GM23338 (cell line): Measurements from ENCODE around the gene MPDU1. TPM values are rescaled to one million over a fixed set of nuclear protein-coding genes. Genes with fewer than 3 reads are reported as not detected.

ENCODE experiments used
- ATAC-seq: fragments of 200-7000 bp; cut with Tn5 transposase; 3 replicates; pipeline ENCODE4 v1.9.1; 2020
- DNase-seq: peaks from one replicate; pipeline ENCODE4 v3.0.0-alpha.2; 2015; ENCODE audit warnings: low spot score
- H2AFZ ChIP-seq: fragments of 200-600 bp; sonication (generic); 2 replicates; pipeline ENCODE4 v1.8.0; 2016; ENCODE audit warnings: antibody characterized with exemption, mild to moderate bottlenecking, moderate library complexity
- H3F3A ChIP-seq: fragments of 200-600 bp; sonication (generic); replicated peaks from 2 replicates; pipeline ENCODE4 v1.8.0; 2017; ENCODE audit warnings: antibody characterized with exemption, mixed run types, low read depth
- H3K27ac ChIP-seq: fragments of 200-600 bp; sonication (generic); 2 replicates; pipeline ENCODE4 v1.6.1; 2016; ENCODE audit warnings: low read depth
- H3K27me3 ChIP-seq: fragments of 200-600 bp; sonication (generic); 2 replicates; pipeline ENCODE4 v1.8.0; 2016; ENCODE audit warnings: mild to moderate bottlenecking, mixed run types, moderate library complexity; ENCODE audit not compliant: insufficient read depth
- H3K36me3 ChIP-seq: fragments of 200-600 bp; sonication (generic); 2 replicates; pipeline ENCODE4 v1.8.0; 2016; ENCODE audit warnings: mild to moderate bottlenecking; ENCODE audit not compliant: insufficient read depth
- H3K4me1 ChIP-seq: fragments of 200-600 bp; sonication (generic); 2 replicates; pipeline ENCODE4 v1.8.0; 2016; ENCODE audit warnings: mild to moderate bottlenecking, moderate library complexity; ENCODE audit not compliant: insufficient read depth
- H3K4me2 ChIP-seq: fragments of 200-600 bp; sonication (generic); 2 replicates; pipeline ENCODE4 v1.7.1; 2017; ENCODE audit warnings: mixed run types
- H3K4me3 ChIP-seq: fragments of 200-600 bp; sonication (generic); 2 replicates; pipeline ENCODE4 v1.6.1; 2016; ENCODE audit warnings: mixed run types
- H3K79me2 ChIP-seq: fragments of 200-600 bp; sonication (generic); replicated peaks from 2 replicates; pipeline ENCODE4 v1.8.0; 2017; ENCODE audit warnings: mild to moderate bottlenecking; ENCODE audit not compliant: insufficient read depth
- H3K9me2 ChIP-seq: fragments of 200-600 bp; sonication (generic); 2 replicates; pipeline ENCODE4 v1.8.0; 2017; ENCODE audit not compliant: insufficient read depth
- H4K20me1 ChIP-seq: fragments of 200-600 bp; sonication (generic); replicated peaks from 2 replicates; pipeline ENCODE4 v1.8.0; 2017; ENCODE audit warnings: mild to moderate bottlenecking; ENCODE audit not compliant: insufficient read depth
- H3K27ac Mint-ChIP-seq: 2 replicates; pipeline ENCODE4 v1.8.0; 2020; ENCODE audit warnings: inconsistent platforms, mild to moderate bottlenecking, moderate library complexity, mixed read lengths
- H3K27me3 Mint-ChIP-seq: 3 replicates; pipeline ENCODE4 v1.8.0; 2022; ENCODE audit warnings: low read depth, mild to moderate bottlenecking, moderate library complexity, mixed read lengths, inconsistent platforms; ENCODE audit not compliant: insufficient read depth, poor library complexity
- H3K36me3 Mint-ChIP-seq: 3 replicates; pipeline ENCODE4 v1.8.0; 2021; ENCODE audit warnings: low read depth, mild to moderate bottlenecking, inconsistent platforms, moderate library complexity, mixed read lengths
- H3K4me1 Mint-ChIP-seq: 3 replicates; pipeline ENCODE4 v1.8.0; 2020; ENCODE audit warnings: mild to moderate bottlenecking, inconsistent platforms, mixed read lengths
- H3K4me3 Mint-ChIP-seq: 3 replicates; pipeline ENCODE4 v1.8.0; 2021; ENCODE audit warnings: moderate library complexity, mild to moderate bottlenecking, inconsistent platforms, mixed read lengths
- H3K9me3 Mint-ChIP-seq: 3 replicates; pipeline ENCODE4 v1.8.0; 2020; ENCODE audit warnings: moderate library complexity, mild to moderate bottlenecking, inconsistent platforms, mixed read lengths
- CREB1 ChIP-seq: fragments of 250-450 bp; sonication (Bioruptor Pico); IDR thresholded peaks from 2 replicates; pipeline ENCODE4 v1.5.0; 2020; ENCODE audit warnings: low read depth, mild to moderate bottlenecking, moderate library complexity
- CTCF ChIP-seq, 2 experiments: fragments of 200-600 bp in 1 of 2; sonication (generic) in 1 of 2; conservative IDR thresholded peaks; 2 replicates each; pipeline versions ENCODE4 v1.5.1 to v1.6.1; 2016 to 2017; ENCODE audit warnings: antibody characterized with exemption in 2 of 2, low read depth in 2 of 2, mild to moderate bottlenecking in 2 of 2, moderate library complexity in 1 of 2
- EZH2 ChIP-seq: fragments of 200-600 bp; sonication (generic); IDR thresholded peaks from one replicate; pipeline ENCODE4 v1.8.0; 2017; ENCODE audit warnings: antibody characterized with exemption, mild to moderate bottlenecking, low read depth; ENCODE audit not compliant: unreplicated experiment
- POLR2AphosphoS5 ChIP-seq: IDR thresholded peaks from 2 replicates; pipeline ENCODE4 v1.6.1; 2016; ENCODE audit warnings: antibody characterized with exemption, low read depth
- REST ChIP-seq: IDR thresholded peaks from one replicate; pipeline ENCODE4 v1.6.1; 2018; ENCODE audit warnings: antibody characterized with exemption; ENCODE audit not compliant: unreplicated experiment
- STAT1 ChIP-seq: IDR thresholded peaks from one replicate; pipeline ENCODE4 v1.6.1; 2016; ENCODE audit warnings: antibody characterized with exemption; ENCODE audit not compliant: unreplicated experiment
- polyA plus RNA-seq: library from polyadenylated mRNA; unstranded; fragments of >200 nt; fragmentation: Nextera tagmentation; extraction: Ambion mirVana; gene quantifications from 2 replicates; pipeline ENCODE4 v1.2.1, GENCODE V29; 2016
- total RNA-seq: library from RNA; depleted of rRNA; stranded (reverse); fragments of >200 nt; shearing (Covaris generic); gene quantifications from 2 replicates; pipeline ENCODE4 v1.2.3, GENCODE V29; 2014

The MPDU1 gene
- total and polyA plus RNA-seq, 2 experiments from 2014 or later = 65.1 to 216 TPM

GRCh38 chr17:7588553-7589203 is 5.0 kb downstream of the MPDU1 start:
- H3K36me3 ChIP-seq = peaks cover 16% of the 10 kb centered on the region
- H3K27ac Mint-ChIP-seq = no peak overlapping the region
- no peak for TF ChIP-seq EZH2
- no peak for TF ChIP-seq STAT1
- H3K4me1 ChIP-seq = peaks cover 23% of the 10 kb centered on the region
- ATAC-seq (peak; percentile 12), DNase-seq (peak; percentile 59)
- no peak overlapping the region for H3K27ac ChIP-seq
- peaks cover 25% of the 10 kb centered on the region for H3K27me3 Mint-ChIP-seq
- peak overlapping the region; percentile 99 for H3K4me2 ChIP-seq
- no peaks in the 10 kb centered on the region for H3K9me3 Mint-ChIP-seq
- no peaks in the 10 kb centered on the region for H3K27me3 ChIP-seq
- peaks cover 43% of the 10 kb centered on the region for H3K4me1 Mint-ChIP-seq
- H3K4me3 Mint-ChIP-seq = peak overlapping the region; percentile 69
- H3K36me3 Mint-ChIP-seq = peaks cover 54% of the 10 kb centered on the region
- H4K20me1 ChIP-seq = no peaks in the 10 kb centered on the region
- H3K9me2 ChIP-seq = no peaks in the 10 kb centered on the region; the same call in 1 of the 2 replicates
- H3K4me3 ChIP-seq = peak overlapping the region; percentile 88
- peaks cover 30% of the 10 kb centered on the region for H3F3A ChIP-seq
- peaks cover 21% of the 10 kb centered on the region for H3K79me2 ChIP-seq
- H2AFZ ChIP-seq = no peak overlapping the region

DNA sequence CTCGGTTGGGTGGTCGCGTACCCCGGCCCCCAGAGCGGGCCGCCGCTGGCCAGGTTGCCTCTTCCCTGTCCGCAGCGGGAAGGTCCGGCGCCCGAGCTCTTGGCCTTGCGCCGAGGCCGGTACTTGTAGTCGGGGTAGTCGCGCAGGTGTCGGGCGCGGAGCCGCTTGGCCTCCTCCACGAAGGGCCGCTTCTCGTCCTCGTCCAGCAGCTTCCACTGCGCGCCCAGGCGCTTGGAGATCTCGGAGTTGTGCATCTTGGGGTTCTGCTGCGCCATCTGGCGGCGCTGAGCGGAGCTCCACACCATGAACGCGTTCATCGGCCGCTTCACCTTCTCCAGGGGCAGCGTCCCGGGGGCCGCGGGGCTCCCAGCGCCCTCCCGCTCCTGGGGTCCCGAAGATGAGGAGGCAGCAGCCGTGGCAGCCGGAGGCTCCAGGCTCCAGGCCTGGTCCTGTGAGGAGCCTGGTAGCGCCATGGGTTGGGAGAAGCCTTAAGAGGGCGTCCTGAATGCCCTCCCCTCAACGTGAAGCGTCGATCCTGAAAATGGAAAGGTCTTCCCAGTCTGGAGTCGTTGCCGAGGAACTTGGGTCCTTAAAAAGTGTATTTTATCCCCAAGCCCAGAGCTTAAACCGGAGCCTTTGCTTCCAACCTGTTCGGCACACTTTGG is 5.7 kb downstream of the MPDU1 start:
- H3K4me2 ChIP-seq = peak overlapping the region; percentile 99
- Mint-ChIP-seq H3K36me3 (peaks cover 60% of the 10 kb centered on the region), H3K27ac (peak overlapping the region; percentile 77; the same call in 1 of the 2 replicates), H3K27me3 (peaks cover 21% of the 10 kb centered on the region), H3K4me1 (peaks cover 42% of the 10 kb centered on the region), H3K9me3 (no peaks in the 10 kb centered on the region), H3K4me3 (peak overlapping the region; percentile 69; the same call in 2 of the 3 replicates)
- H4K20me1 ChIP-seq = no peaks in the 10 kb centered on the region
- ATAC-seq (peak; percentile 77), DNase-seq (peak; percentile 94)
- H3K79me2 ChIP-seq = peaks cover 19% of the 10 kb centered on the region
- peak overlapping the region; percentile 88 for H3K4me3 ChIP-seq
- no peaks in the 10 kb centered on the region for H3K27me3 ChIP-seq
- H3K9me2 ChIP-seq = no peaks in the 10 kb centered on the region; the same call in 1 of the 2 replicates
- H3K27ac ChIP-seq = peak overlapping the region; percentile 90
- peak; percentile 72 to 86 for TF ChIP-seq CTCF (conservative IDR thresholded peaks at IDR 0.05; ENCODE audit: low read depth in 2 of 2)
- TF ChIP-seq EZH2 = no peak
- no peak for TF ChIP-seq CREB1 (CRISPR knock-in tag)
- no peak; the same call in 1 of the 2 replicates for TF ChIP-seq POLR2AphosphoS5
- TF ChIP-seq REST = no peak
- peaks cover 34% of the 10 kb centered on the region for H3F3A ChIP-seq
- H3K4me1 ChIP-seq = peaks cover 21% of the 10 kb centered on the region
- H3K36me3 ChIP-seq = peaks cover 23% of the 10 kb centered on the region
- peak overlapping the region; percentile 74; the same call in 1 of the 2 replicates for H2AFZ ChIP-seq
